Fibroblast of skin of left biceps (primary cell): ENCODE results near the gene SNRPN.
"Not testable (repeated sequence)": the region's sequence is repeated elsewhere in the genome, so short reads cannot be mapped to it uniquely, and the experiment has no call there.

Source experiments
- DNase-seq, 2 experiments: peaks; one replicate each; pipeline ENCODE4 v3.0.0-alpha.2; 2013; ENCODE audit warnings: low read depth in 2 of 2

The SNRPN gene

DNA sequence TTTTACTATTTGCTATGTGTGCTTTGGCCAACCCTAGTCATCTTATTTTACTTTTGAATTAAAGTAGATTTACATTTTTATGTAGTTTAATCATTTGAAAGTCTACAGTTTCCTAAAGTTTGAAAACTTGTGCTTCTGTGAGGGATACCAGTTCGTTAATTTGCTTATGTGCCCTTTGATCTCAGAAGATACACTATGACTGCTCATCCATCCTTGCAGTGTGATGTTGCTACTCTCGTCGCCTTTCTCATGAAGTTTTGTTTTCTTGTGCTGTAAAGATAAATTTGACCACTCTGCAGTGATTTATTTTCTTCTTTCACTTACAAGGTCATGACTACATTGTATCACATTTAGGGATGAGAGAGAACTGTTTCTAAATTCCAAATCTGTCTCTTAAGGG lies 16.3 kb downstream of the SNRPN start:
- DNase-seq: no peak

DNA sequence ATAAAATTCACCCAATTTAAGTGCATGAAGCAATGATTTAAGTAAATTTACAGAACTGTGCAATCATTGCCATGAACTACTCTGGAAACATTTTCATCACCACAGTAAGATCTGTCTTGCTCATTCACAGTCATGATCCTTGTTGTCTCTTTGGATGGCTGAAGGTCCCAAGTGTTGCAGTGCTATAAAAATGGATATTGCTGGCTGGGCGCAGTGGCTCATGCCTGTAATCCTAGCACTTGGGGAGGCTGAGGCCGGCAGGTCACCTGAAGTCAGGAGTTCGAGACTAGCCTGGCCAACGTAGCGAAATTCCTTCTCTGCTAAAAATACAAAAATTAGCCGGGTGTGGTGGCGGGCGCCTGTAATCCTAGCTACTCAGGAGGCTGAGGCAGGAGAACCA lies 17.0 kb downstream of the SNRPN start:
- DNase-seq: no peak

DNA sequence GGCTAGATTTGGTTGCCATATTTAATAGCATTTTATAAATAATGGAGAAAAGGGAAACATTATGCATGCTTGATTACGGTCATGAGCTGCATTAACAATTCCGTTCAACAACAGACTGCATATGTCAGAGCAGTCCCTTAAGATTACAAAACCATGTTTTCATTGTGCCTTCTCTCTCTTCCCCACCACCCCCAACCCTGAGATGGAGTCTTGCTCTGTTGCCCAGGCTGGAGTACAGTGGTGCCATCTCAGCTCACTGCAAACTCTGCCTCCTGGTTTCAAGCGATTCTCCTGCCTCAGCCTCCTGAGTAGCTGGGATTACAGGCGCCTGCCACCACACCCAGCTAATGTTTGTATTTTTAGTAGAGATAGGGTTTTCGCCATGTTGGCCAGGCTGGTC lies 17.9 kb downstream of the SNRPN start:
- not testable (repeated sequence) for DNase-seq

DNA sequence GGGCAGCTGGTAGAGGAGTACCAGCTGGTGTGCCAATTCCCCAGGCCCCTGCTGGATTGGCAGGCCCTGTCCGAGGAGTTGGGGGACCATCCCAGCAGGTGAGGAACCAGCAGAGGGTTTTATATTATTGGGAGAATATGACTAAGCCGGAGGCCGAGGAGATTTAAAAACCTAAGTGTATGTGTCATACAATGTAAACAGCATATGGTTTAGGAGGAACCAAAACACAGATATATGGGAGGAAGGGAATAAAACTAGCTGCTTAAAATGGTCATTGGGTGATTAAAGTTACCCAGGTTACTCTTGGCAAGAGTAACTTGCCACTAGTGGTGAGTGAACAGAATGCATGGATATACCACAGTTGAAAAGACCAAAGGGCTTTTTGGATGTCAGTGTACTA lies 22.1 kb downstream of the SNRPN start:
- no peak for DNase-seq

DNA sequence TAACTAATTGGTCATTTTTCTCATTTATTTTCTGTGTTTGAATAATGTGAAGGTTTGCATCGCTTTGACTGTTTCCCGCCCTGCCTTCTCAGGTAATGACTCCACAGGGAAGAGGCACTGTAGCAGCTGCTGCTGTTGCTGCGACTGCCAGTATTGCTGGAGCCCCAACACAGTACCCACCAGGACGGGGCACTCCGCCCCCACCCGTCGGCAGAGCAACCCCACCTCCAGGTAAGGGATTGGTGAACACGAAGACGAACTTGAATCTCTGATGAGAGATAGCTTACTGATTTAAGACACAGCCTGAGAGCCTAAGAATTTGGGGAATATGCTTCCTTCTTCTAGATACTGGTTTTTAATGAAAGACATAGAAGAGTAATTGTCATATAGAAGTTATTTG lies 22.9 kb downstream of the SNRPN start:
- DNase-seq: no peak

DNA sequence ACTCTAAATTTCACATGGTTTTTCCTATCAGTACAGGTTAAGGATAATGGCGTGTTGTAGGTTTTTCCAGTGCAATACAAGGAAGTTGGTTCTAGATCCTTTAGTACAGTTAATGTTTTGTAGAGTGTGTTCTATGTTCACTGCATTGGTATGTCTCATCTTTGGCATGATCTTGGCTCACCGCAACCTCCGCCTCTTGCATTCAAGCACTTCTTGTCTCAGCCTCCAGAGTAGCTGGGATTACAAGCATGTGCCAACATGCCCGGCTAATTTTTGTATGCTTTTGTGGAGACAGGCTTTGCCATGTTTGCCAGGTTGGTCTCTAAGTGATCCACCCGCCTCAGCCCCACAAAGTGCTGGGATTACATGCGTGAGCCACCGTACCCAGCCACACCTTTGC lies 30.4 kb downstream of the SNRPN start:
- DNase-seq: no peak

DNA sequence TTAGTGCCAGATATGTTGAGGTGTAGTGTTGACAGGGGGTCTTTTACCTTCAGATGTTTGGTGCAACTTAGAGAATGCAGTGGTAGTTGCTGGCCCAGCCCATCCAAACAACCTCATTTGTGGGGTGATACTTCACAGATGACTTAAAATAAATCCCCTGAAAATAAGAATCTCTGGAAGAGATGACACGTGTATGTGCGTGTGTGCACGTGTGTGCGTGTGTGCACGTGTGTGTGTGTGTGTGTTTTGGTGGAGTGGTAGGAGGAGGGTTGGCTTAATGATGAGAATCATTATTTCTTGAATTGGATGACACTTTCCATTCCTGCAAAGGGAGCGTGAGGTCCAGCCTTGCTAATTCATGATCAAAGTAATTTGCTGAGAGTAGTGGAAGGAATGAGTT lies 31.9 kb downstream of the SNRPN start:
- no peak for DNase-seq

DNA sequence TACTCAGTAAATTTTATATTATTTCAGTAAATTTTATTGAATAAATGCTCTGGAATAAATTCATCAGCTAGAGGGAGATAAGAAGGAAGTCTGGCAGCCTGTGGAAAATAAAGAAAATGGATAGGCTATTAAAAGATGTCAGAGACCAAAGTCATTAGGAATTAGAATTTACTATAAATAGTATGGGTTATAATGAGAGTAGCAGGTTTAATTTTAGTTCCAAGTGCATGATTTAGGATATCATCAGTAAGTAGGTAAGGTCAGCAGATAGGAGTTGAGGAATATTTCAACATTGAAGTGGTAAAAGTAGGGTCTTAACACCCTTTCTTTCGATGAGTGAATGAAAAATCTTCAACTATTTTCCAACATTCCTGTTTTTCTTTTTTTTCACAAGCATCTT lies 64.6 kb downstream of the SNRPN start:
- DNase-seq: no peak

DNA sequence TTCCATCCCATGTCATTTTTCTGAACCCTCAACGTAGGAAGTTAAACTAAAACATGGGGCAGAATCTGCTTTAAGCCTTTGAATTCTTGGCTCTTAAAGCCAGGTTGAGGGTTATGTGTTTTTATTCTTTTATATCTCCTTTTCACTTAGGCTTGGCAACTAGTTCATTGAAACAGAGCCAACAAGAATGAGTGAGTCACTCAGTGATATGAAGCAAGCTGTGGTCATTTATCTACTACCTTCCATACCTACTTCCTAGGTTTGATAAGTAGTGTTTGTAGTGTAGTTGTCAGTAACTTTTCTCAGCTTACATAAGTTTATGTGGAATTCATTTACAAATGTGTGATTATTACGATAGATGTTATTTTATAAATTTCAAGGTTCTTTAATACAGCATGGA lies 67.4 kb downstream of the SNRPN start:
- DNase-seq: no peak
